K562 (cell line): ENCODE results near the gene ARHGEF25. TPM values are rescaled to one million over a fixed set of nuclear protein-coding genes. Genes with fewer than 3 reads are reported as not detected.

Experiments used
- ATAC-seq: fragments of 200-7000 bp; cut with Tn5 transposase; 3 replicates; pipeline ENCODE4 v1.9.1; 2020; ENCODE audit warnings: moderate library complexity
- BruUV-seq: library from RNA; stranded (reverse); fragments of 400-500 nt; replicated peaks from 2 replicates; lab custom pipeline; 2021; lab: Mats Ljungman, UMichigan
- CTCF ChIA-PET: fragments of 300-600 bp; formaldehyde crosslinking; extraction: SDS; loops from one replicate; lab custom pipeline; 2021; ENCODE audit warnings: low intra/inter-chr PET ratio; lab: Yijun Ruan, JAX
- POLR2A ChIA-PET: fragments of 300-600, 350-650 bp; sonication (Branson Sonifier 250); formaldehyde crosslinking; extraction: SDS; loops from one replicate; lab custom pipeline; 2021; ENCODE audit warnings: antibody characterized with exemption, inconsistent platforms; lab: Yijun Ruan, JAX
- DNase-seq, 4 experiments: peaks; one replicate each; pipeline versions ENCODE4 v3.0.0 to v3.0.0-alpha.2; 2011 to 2018; ENCODE audit warnings: low spot score in 3 of 4, mixed read lengths in 3 of 4; ENCODE audit errors: extremely low read depth in 1 of 4
- FAIRE-seq: peaks from 2 replicates; lab custom pipeline; 2011; peaks lifted over from hg19 to GRCh38; lab: Jason Lieb, UNC
- H2AFZ ChIP-seq: 2 replicates; pipeline ENCODE4 v1.6.0; 2011; ENCODE audit warnings: low read depth, low read length, control low read depth, inconsistent platforms
- H3K27ac ChIP-seq: fragments of 200-600 bp; 3 replicates; pipeline ENCODE4 v1.8.0; 2011; ENCODE audit warnings: low read depth, mild to moderate bottlenecking, control low read depth, inconsistent platforms, low read length, moderate library complexity, mixed read lengths; ENCODE audit errors: extremely low read depth
- H3K27me3 ChIP-seq, 2 experiments: fragments of 300-600 bp in 1 of 2; 2 replicates in 1 of 2; 3 replicates in 1 of 2; pipeline versions ENCODE4 v1.6.0 to v1.8.0; 2011; ENCODE audit warnings: inconsistent platforms in 2 of 2, low read length in 2 of 2, mild to moderate bottlenecking in 1 of 2, mixed read lengths in 1 of 2, moderate library complexity in 1 of 2; ENCODE audit not compliant: control insufficient read depth in 2 of 2, insufficient read depth in 2 of 2
- H3K36me3 ChIP-seq: fragments of 300-600 bp; 3 replicates; pipeline ENCODE4 v1.8.0; 2011; ENCODE audit warnings: mild to moderate bottlenecking, low read length, inconsistent platforms; ENCODE audit not compliant: control insufficient read depth, insufficient read depth
- H3K4me1 ChIP-seq, 2 experiments: fragments of 200-600 bp in 1 of 2; replicated peaks in 1 of 2; 2 replicates in 1 of 2; 3 replicates in 1 of 2; pipeline versions ENCODE4 v1.5.1 to v1.8.0; 2011; ENCODE audit warnings: inconsistent platforms in 2 of 2, low read length in 2 of 2, mild to moderate bottlenecking in 1 of 2, mixed read lengths in 1 of 2, moderate library complexity in 1 of 2; ENCODE audit not compliant: control insufficient read depth in 2 of 2, insufficient read depth in 2 of 2
- H3K4me2 ChIP-seq: 2 replicates; pipeline ENCODE4 v1.6.1; 2011; ENCODE audit warnings: low read length, control low read depth, inconsistent platforms, mixed read lengths; ENCODE audit not compliant: insufficient read depth
- H3K4me3 ChIP-seq: fragments of 200-600 bp; sonication (generic), shearing (Covaris generic); 2 replicates; pipeline ENCODE4 v1.5.1; 2016; ENCODE audit warnings: control low read depth, inconsistent platforms
- H3K79me2 ChIP-seq: fragments of 200-600 bp; 3 replicates; pipeline ENCODE4 v1.8.0; 2011; ENCODE audit warnings: low read length, inconsistent platforms; ENCODE audit not compliant: control insufficient read depth, insufficient read depth
- H3K9ac ChIP-seq, 2 experiments: 2 replicates each; pipeline versions ENCODE4 v1.6.0 to v1.6.1; 2011; ENCODE audit warnings: low read depth in 2 of 2, low read length in 2 of 2, control low read depth in 1 of 2, inconsistent platforms in 1 of 2, mild to moderate bottlenecking in 1 of 2, mixed read lengths in 1 of 2; ENCODE audit not compliant: insufficient read depth in 1 of 2
- H3K9me1 ChIP-seq: one replicate; pipeline ENCODE4 v1.6.0; 2011; ENCODE audit warnings: inconsistent platforms, mild to moderate bottlenecking, low read length, moderate library complexity; ENCODE audit not compliant: control insufficient read depth, insufficient read depth
- H3K9me3 ChIP-seq: replicated peaks from 2 replicates; pipeline ENCODE4 v1.5.1; 2011; ENCODE audit warnings: low read depth, low read length, inconsistent platforms; ENCODE audit not compliant: control insufficient read depth, insufficient read depth
- H4K20me1 ChIP-seq: replicated peaks from 2 replicates; pipeline ENCODE4 v1.6.1; 2011; ENCODE audit warnings: low read length, inconsistent platforms, mixed read lengths; ENCODE audit not compliant: control insufficient read depth, insufficient read depth
- HNRNPUL1 ChIP-seq: fragments of 200-400 bp; formaldehyde crosslinking; IDR thresholded peaks from 2 replicates; pipeline ENCODE4 v1.6.1; 2017; ENCODE audit warnings: low read length
- MCM2 ChIP-seq: fragments of 450-650 bp; IDR thresholded peaks from 2 replicates; pipeline ENCODE4 v1.6.1; 2017; ENCODE audit warnings: low read depth, mild to moderate bottlenecking
- NR3C1 ChIP-seq: sonication (generic); formaldehyde crosslinking; IDR thresholded peaks from 2 replicates; pipeline ENCODE4 v1.8.1; 2022; ENCODE audit warnings: missing genetic modification reagents
- SIX5 ChIP-seq, 2 experiments: IDR thresholded peaks; 2 replicates each; pipeline ENCODE4 v1.6.1; 2011; ENCODE audit warnings: low read length in 2 of 2, borderline replicate concordance in 1 of 2, low read depth in 1 of 2, mild to moderate bottlenecking in 1 of 2, moderate library complexity in 1 of 2; ENCODE audit not compliant: insufficient read depth in 1 of 2
- SRSF1 ChIP-seq: fragments of 200-400 bp; formaldehyde crosslinking; IDR thresholded peaks from 2 replicates; pipeline ENCODE4 v1.6.1; 2017; ENCODE audit warnings: mild to moderate bottlenecking, low read depth, low read length, moderate library complexity
- TAF7 ChIP-seq: fragments of 450-650 bp; IDR thresholded peaks from 2 replicates; pipeline ENCODE4 v1.6.1; 2016; ENCODE audit warnings: missing genetic modification characterization, missing compliant biosample characterization
- WGBS: fragments of 100-300 bp; shearing (Covaris generic); methylation state at CpG from one replicate; pipeline ENCODE4 v1.1.6; 2016; ENCODE audit warnings: low coverage, mixed read lengths; ENCODE audit not compliant: insufficient coverage; ENCODE audit errors: missing lambda C conversion rate; 5-methylcytosine and 5-hydroxymethylcytosine counted together
- in situ Hi-C: fragments of 300-500 bp; cut with MboI; formaldehyde crosslinking; loops from 4 replicates; pipeline ENCODE4 v1.15.0; 2018; ENCODE audit warnings: inconsistent platforms, mixed read lengths
- intact Hi-C: fragments of 100-400 bp; cut with micrococcal nuclease; formaldehyde crosslinking; loops from 2 replicates; pipeline ENCODE4 v1.14.2; 2022
- polyA plus RNA-seq, 8 experiments: library from polyadenylated mRNA; depleted of rRNA in 4 of 8; stranded (reverse) in 5 of 8; unstranded in 3 of 8; fragments of >200 nt; fragmentation: Nextera tagmentation in 2 of 8; fragmentation: Illumina TruSeq in 1 of 8; extraction: Ambion mirVana in 2 of 8; extraction: Trizol in 1 of 8; gene quantifications; 2 replicates each; pipeline versions ENCODE4 v1.2.1 to v1.2.3, GENCODE V29; 2011 to 2014; ENCODE audit warnings: inconsistent platforms in 1 of 8, missing spikeins in 1 of 8
- total RNA-seq, 7 experiments: library from RNA; depleted of rRNA in 6 of 7; stranded (reverse); fragments of >200 nt in 6 of 7; fragmentation: Illumina TruSeq in 2 of 7; extraction: Trizol in 2 of 7; gene quantifications; 2 replicates each; pipeline versions ENCODE4 v1.2.1 to v1.2.3, GENCODE V29; 2011 to 2021; ENCODE audit warnings: low replicate concordance in 1 of 7
- TF ChIP-seq, protein P1 (sequence below): sonication (generic); formaldehyde crosslinking; IDR thresholded peaks from 2 replicates; pipeline ENCODE4 v1.8.1; 2022; ENCODE audit warnings: missing genetic modification reagents

The ARHGEF25 gene
- total and polyA plus RNA-seq, 9 of the 15 experiments (the other 6 are each of a cell fraction or from before 2014, with no cell fraction given): 0.13 to 17.3 (median 11.6) TPM

DNA sequence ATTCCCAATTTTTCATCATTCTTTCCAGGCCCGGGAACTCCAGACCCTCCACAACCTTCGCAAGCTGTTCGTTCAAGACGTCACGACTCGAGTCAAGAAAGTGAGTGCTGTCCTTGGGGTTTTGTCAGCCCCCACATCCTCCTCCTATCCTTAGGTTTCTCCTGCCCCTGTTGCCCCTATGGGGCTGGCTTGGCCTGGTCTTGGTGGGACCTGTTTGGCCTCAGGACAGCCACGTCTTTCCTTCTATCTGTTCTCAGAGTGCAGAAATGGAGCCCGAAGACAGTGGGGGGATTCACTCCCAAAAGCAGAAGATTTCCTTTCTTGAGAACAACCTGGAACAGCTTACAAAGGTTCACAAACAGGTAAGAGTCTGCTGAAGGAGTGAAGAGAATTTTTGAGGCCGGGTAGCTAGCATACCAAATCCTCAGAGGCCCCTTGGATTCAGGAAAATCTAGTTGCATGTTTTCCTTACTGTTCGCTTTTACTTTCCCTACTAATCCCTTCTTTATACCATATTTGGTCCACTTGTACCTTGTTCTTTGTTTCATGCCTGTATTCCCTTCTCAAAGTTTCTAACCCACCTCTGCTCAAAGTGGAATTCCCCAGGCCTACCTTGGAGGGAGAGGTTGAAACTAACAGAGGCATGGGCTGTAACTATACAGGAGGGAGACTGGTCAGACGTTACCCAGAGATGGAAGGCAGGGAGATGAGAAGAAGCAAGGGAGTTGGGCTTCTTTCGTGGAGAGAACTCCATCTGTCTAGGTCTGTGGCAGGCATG, 33.1 kb upstream of the ARHGEF25 start (continued):
- TF ChIP-seq HNRNPUL1: no peak
- TF ChIP-seq MCM2: no peak
- TF ChIP-seq SRSF1: no peak

DNA sequence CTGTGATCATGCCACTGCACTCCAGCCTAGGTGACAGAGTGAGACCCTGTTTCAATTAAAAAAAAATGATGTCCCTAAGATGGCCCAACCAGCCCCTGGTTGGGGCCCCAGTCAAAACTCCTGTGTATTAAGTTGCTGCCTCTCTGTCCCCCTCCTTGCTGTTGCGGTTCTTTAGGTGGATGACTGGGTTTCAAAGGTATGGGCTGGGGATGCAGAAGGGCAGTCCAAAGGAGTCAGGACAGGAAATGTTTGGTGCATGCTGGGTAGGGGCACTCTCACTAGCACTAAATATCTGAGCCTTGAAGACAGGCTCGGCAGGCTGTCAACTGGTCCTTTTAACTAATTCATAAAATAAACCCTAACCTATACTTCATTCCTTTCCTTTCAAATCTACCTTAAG, 32.2 kb upstream of the ARHGEF25 start:
- ATAC-seq: no peak
- Histone ChIP-seq H3K27me3 (no peaks in the 10 kb centered on the region), H3K4me2 (no peak overlapping the region), H3K9me3 (no peaks in the 10 kb centered on the region), H4K20me1 (peaks cover 3% of the 10 kb centered on the region; the same call in 1 of the 2 replicates), H3K4me3 (no peak overlapping the region), H3K79me2 (no peaks in the 10 kb centered on the region), H3K4me1 (no peaks in the 10 kb centered on the region; a peak in 2 of 5 replicates), H3K27ac (no peak overlapping the region), H3K36me3 (peaks cover 87% of the 10 kb centered on the region), H3K9ac (no peak overlapping the region), H2AFZ (no peak overlapping the region), H3K9me1 (peaks cover 7% of the 10 kb centered on the region)
- no TSS peak for BruUV-seq
- POLR2A ChIA-PET: interaction anchor here (0.6 kb wide), 1 partner anchor 340 kb away, joined by 3 read pairs; no protein-coding TSS in a partner anchor
- CTCF ChIA-PET: no interaction called here
- no peak for DNase-seq
- FAIRE-seq: no peak
- WGBS: 86% methylated on average over 2 of the region's 2 CpGs
- intact Hi-C loops (no loop called here), in situ Hi-C loops (no loop called here)
- TF ChIP-seq TAF7 (tag): no peak
- TF ChIP-seq SIX5 (IDR thresholded peaks at IDR 0.05; ENCODE audit: borderline replicate concordance in 1 of 2, insufficient read depth in 1 of 2, low read depth in 1 of 2, low read length in 2 of 2): no peak
- no peak for TF ChIP-seq NR3C1
- TF ChIP-seq, protein P1, sequence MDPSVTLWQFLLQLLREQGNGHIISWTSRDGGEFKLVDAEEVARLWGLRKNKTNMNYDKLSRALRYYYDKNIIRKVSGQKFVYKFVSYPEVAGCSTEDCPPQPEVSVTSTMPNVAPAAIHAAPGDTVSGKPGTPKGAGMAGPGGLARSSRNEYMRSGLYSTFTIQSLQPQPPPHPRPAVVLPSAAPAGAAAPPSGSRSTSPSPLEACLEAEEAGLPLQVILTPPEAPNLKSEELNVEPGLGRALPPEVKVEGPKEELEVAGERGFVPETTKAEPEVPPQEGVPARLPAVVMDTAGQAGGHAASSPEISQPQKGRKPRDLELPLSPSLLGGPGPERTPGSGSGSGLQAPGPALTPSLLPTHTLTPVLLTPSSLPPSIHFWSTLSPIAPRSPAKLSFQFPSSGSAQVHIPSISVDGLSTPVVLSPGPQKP (CRISPR knock-in tag): no peak
